GM21576 (cell line): ENCODE measurements around the gene MORC4.

Experiments
- ATAC-seq: cut with Tn5 transposase; IDR thresholded peaks from one replicate; pipeline ENCODE4 v1.9.1; 2021; ENCODE audit warnings: mild to moderate bottlenecking, moderate library complexity; ENCODE audit not compliant: unreplicated experiment

The MORC4 gene

GRCh38 chrX:106954041-106954440 is 46.0 kb downstream of the MORC4 start:
- ATAC-seq = peak; percentile 63

GRCh38 chrX:106952988-106953387 is 47.0 kb downstream of the MORC4 start:
- no peak for ATAC-seq

GRCh38 chrX:106952538-106952937 is 47.5 kb downstream of the MORC4 start:
- no peak for ATAC-seq

- no peak for ATAC-seq
Measured at GRCh38 chrX:106952089-106952488, 47.9 kb downstream of the MORC4 start.

- ATAC-seq = no peak
Measured at GRCh38 chrX:106951230-106951629, 48.8 kb downstream of the MORC4 start.

- no peak for ATAC-seq
Measured at GRCh38 chrX:106950381-106950780, 49.6 kb downstream of the MORC4 start.

- ATAC-seq = no peak
Measured at GRCh38 chrX:106949366-106949765, 50.6 kb downstream of the MORC4 start.

- ATAC-seq = no peak
Measured at GRCh38 chrX:106948641-106949040, 51.4 kb downstream of the MORC4 start.

GRCh38 chrX:106946464-106946863 is 53.5 kb downstream of the MORC4 start:
- ATAC-seq = no peak

- ATAC-seq = no peak
Measured at GRCh38 chrX:106940068-106940467, 59.9 kb downstream of the MORC4 start.

GRCh38 chrX:106939566-106939965 is 60.4 kb downstream of the MORC4 start:
- ATAC-seq = no peak

GRCh38 chrX:106936246-106936645 is 63.8 kb downstream of the MORC4 start:
- no peak for ATAC-seq

GRCh38 chrX:106935175-106935574 is 64.8 kb downstream of the MORC4 start:
- no peak for ATAC-seq

GRCh38 chrX:106933538-106933961 is 66.5 kb downstream of the MORC4 start:
- ATAC-seq = no peak

- no peak for ATAC-seq
Measured at GRCh38 chrX:106932960-106933537, 67.0 kb downstream of the MORC4 start.

GRCh38 chrX:106932492-106932923 is 67.5 kb downstream of the MORC4 start:
- no peak for ATAC-seq

GRCh38 chrX:106931831-106932491 is 68.1 kb downstream of the MORC4 start:
- ATAC-seq = no peak

- ATAC-seq = no peak
Measured at GRCh38 chrX:106928227-106928626, 71.8 kb downstream of the MORC4 start.

GRCh38 chrX:106927700-106928099 is 72.3 kb downstream of the MORC4 start:
- ATAC-seq = no peak

- ATAC-seq = no peak
Measured at GRCh38 chrX:106927023-106927422, 73.0 kb downstream of the MORC4 start.

- no peak for ATAC-seq
Measured at GRCh38 chrX:106921637-106922036, 78.4 kb downstream of the MORC4 start.

GRCh38 chrX:106919932-106920452 is 80.0 kb downstream of the MORC4 start, which contains the start of gene CLDN2:
TSS of gene CLDN2 (plus strand) at chrX:106920402. CDS start at chrX:106928229, 7,827 bp downstream.
- no peak for ATAC-seq
